ENCODE measurements around the gene MON1A.

DNA sequence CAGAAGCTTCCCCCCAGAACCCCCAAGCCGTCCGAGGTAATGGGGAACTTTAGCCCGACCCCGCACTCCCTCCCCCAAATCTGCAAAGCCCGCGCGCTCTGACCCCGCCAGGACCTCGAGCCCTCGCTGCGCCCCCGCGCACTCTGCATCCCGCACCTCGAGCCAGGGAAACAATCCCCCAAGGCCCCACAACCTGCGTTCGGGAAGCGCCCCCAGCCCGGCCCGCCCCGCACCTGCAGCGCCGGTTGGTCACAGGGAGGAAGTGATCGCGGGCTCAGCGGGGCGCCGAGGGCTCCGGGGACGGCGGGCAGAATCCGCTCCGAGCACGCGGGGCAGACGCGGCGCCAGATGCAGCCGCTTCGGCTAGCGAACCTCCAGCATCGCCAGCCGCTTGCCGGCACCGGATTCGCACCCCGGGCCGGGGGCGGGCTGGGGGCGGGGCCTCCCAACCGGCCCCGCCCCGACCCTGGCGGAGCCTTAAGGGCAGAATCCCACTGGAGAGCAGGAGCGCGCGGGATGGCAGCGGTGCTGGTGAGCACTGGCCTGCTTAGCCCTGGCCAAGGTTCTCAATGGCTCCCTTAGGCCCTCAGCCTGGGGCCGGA is 60.0 kb downstream of the MON1A start, which contains the start of gene CAMKV:
- TF ChIP-seq, protein P1, sequence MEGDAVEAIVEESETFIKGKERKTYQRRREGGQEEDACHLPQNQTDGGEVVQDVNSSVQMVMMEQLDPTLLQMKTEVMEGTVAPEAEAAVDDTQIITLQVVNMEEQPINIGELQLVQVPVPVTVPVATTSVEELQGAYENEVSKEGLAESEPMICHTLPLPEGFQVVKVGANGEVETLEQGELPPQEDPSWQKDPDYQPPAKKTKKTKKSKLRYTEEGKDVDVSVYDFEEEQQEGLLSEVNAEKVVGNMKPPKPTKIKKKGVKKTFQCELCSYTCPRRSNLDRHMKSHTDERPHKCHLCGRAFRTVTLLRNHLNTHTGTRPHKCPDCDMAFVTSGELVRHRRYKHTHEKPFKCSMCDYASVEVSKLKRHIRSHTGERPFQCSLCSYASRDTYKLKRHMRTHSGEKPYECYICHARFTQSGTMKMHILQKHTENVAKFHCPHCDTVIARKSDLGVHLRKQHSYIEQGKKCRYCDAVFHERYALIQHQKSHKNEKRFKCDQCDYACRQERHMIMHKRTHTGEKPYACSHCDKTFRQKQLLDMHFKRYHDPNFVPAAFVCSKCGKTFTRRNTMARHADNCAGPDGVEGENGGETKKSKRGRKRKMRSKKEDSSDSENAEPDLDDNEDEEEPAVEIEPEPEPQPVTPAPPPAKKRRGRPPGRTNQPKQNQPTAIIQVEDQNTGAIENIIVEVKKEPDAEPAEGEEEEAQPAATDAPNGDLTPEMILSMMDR (IDR thresholded peaks at IDR 0.05; ENCODE audit: insufficient read depth, low read depth, low read length), result no peak
- TF ChIP-seq EZH2 (IDR thresholded peaks at IDR 0.05; ENCODE audit: insufficient read depth, low read length), result peak; percentile 70
